ENCODE measurements around the gene TCF4.

TCF4 gene

GRCh38 chr18:55607773-55608172 is 19.8 kb upstream of the TCF4 start:
- Histone ChIP-seq H3K27ac (ENCODE audit: low read depth, low read length) (no peak overlapping the region), H3K27me3 (ENCODE audit: insufficient read depth, low read length) (no peaks in the 10 kb centered on the region), H2BK12ac (ENCODE audit: low read length) (no peak overlapping the region), H3K9me3 (ENCODE audit: insufficient read depth, low read depth, low read length) (no peaks in the 10 kb centered on the region), H3K4me2 (ENCODE audit: low read length) (no peak overlapping the region), H4K12ac (ENCODE audit: low read depth, low read length) (no peak overlapping the region), H3K9ac (ENCODE audit: low read length) (no peak overlapping the region), H3K18ac (ENCODE audit: low read length) (no peak overlapping the region), H4K91ac (ENCODE audit: low read depth, low read length) (no peak overlapping the region), H3K79me1 (ENCODE audit: low read length) (no peaks in the 10 kb centered on the region), H3K36me3 (ENCODE audit: control insufficient read depth in 1 of 2, insufficient read depth in 2 of 2, low read length in 2 of 2) (no peaks in the 10 kb centered on the region), H3K23ac (ENCODE audit: low read length) (no peak overlapping the region), H2BK5ac (ENCODE audit: low read depth, low read length, poor library complexity) (no peak overlapping the region), H2AK5ac (ENCODE audit: low read length) (no peak overlapping the region), H3K14ac (ENCODE audit: low read length) (no peak overlapping the region), H3K4ac (ENCODE audit: low read depth, low read length) (no peak overlapping the region), H3K79me2 (ENCODE audit: control insufficient read depth, insufficient read depth, low read length, poor library complexity) (no peaks in the 10 kb centered on the region), H2BK120ac (ENCODE audit: insufficient read depth, low read length, poor library complexity) (no peak overlapping the region), H2AFZ (ENCODE audit: insufficient read depth, low read length, poor library complexity) (no peak overlapping the region), H3K4me3 (ENCODE audit: low read depth, low read length) (no peak overlapping the region), H4K8ac (ENCODE audit: low read depth, low read length) (no peak overlapping the region), H3K4me1 (ENCODE audit: control insufficient read depth in 1 of 2, insufficient read depth in 2 of 2, low read length in 2 of 2) (no peaks in the 10 kb centered on the region)
- WGBS (ENCODE audit: extremely low coverage, insufficient coverage, insufficient read length), result no CpG with 5 or more reads among the region's 2 CpGs
- no peak for DNase-seq

GRCh38 chr18:55605733-55606338 is 17.8 kb upstream of the TCF4 start:
- Histone ChIP-seq H3K4me2 (ENCODE audit: low read length) (no peak overlapping the region), H3K4me1 (ENCODE audit: control insufficient read depth in 1 of 2, insufficient read depth in 2 of 2, low read length in 2 of 2) (no peaks in the 10 kb centered on the region), H3K27me3 (ENCODE audit: insufficient read depth, low read length) (no peaks in the 10 kb centered on the region), H3K36me3 (ENCODE audit: control insufficient read depth in 1 of 2, insufficient read depth in 2 of 2, low read length in 2 of 2) (no peaks in the 10 kb centered on the region), H2AK5ac (ENCODE audit: low read length) (no peak overlapping the region), H4K8ac (ENCODE audit: low read depth, low read length) (no peak overlapping the region), H2BK120ac (ENCODE audit: insufficient read depth, low read length, poor library complexity) (no peak overlapping the region), H3K79me1 (ENCODE audit: low read length) (no peaks in the 10 kb centered on the region), H3K9ac (ENCODE audit: low read length) (no peak overlapping the region), H3K9me3 (ENCODE audit: insufficient read depth, low read depth, low read length) (no peaks in the 10 kb centered on the region), H2BK12ac (ENCODE audit: low read length) (no peak overlapping the region), H4K91ac (ENCODE audit: low read depth, low read length) (no peak overlapping the region), H2AFZ (ENCODE audit: insufficient read depth, low read length, poor library complexity) (no peak overlapping the region), H3K27ac (ENCODE audit: low read depth, low read length) (no peak overlapping the region), H3K23ac (ENCODE audit: low read length) (no peak overlapping the region), H3K4ac (ENCODE audit: low read depth, low read length) (no peak overlapping the region), H4K12ac (ENCODE audit: low read depth, low read length) (no peak overlapping the region), H3K14ac (ENCODE audit: low read length) (no peak overlapping the region), H3K18ac (ENCODE audit: low read length) (no peak overlapping the region), H3K4me3 (ENCODE audit: low read depth, low read length) (no peak overlapping the region), H2BK5ac (ENCODE audit: low read depth, low read length, poor library complexity) (no peak overlapping the region), H3K79me2 (ENCODE audit: control insufficient read depth, insufficient read depth, low read length, poor library complexity) (no peaks in the 10 kb centered on the region)
- DNase-seq, result no peak
- WGBS (ENCODE audit: extremely low coverage, insufficient coverage, insufficient read length), result no CpG with 5 or more reads among the region's 7 CpGs

GRCh38 chr18:55603775-55604174 is 15.8 kb upstream of the TCF4 start:
- H3K18ac ChIP-seq (ENCODE audit: low read length), result no peak overlapping the region
- no peak overlapping the region for H2BK5ac ChIP-seq (ENCODE audit: low read depth, low read length, poor library complexity)
- no peaks in the 10 kb centered on the region for H3K79me1 ChIP-seq (ENCODE audit: low read length)
- WGBS (ENCODE audit: extremely low coverage, insufficient coverage, insufficient read length), result no CpG with 5 or more reads among the region's 5 CpGs
- no peak overlapping the region for H2AK5ac ChIP-seq (ENCODE audit: low read length)
- H3K9me3 ChIP-seq (ENCODE audit: insufficient read depth, low read depth, low read length), result no peaks in the 10 kb centered on the region
- H3K9ac ChIP-seq (ENCODE audit: low read length), result no peak overlapping the region
- H3K14ac ChIP-seq (ENCODE audit: low read length), result no peak overlapping the region
- no peaks in the 10 kb centered on the region for H3K4me1 ChIP-seq (ENCODE audit: control insufficient read depth in 1 of 2, insufficient read depth in 2 of 2, low read length in 2 of 2)
- H3K23ac ChIP-seq (ENCODE audit: low read length), result no peak overlapping the region
- H2AFZ ChIP-seq (ENCODE audit: insufficient read depth, low read length, poor library complexity), result no peak overlapping the region
- H3K27me3 ChIP-seq (ENCODE audit: insufficient read depth, low read length), result no peaks in the 10 kb centered on the region
- H4K12ac ChIP-seq (ENCODE audit: low read depth, low read length), result no peak overlapping the region
- H3K27ac ChIP-seq (ENCODE audit: low read depth, low read length), result no peak overlapping the region
- H3K4me2 ChIP-seq (ENCODE audit: low read length), result no peak overlapping the region
- H3K4ac ChIP-seq (ENCODE audit: low read depth, low read length), result no peak overlapping the region
- H2BK12ac ChIP-seq (ENCODE audit: low read length), result no peak overlapping the region
- H4K91ac ChIP-seq (ENCODE audit: low read depth, low read length), result no peak overlapping the region
- H2BK120ac ChIP-seq (ENCODE audit: insufficient read depth, low read length, poor library complexity), result no peak overlapping the region
- no peak overlapping the region for H3K4me3 ChIP-seq (ENCODE audit: low read depth, low read length)
- H3K79me2 ChIP-seq (ENCODE audit: control insufficient read depth, insufficient read depth, low read length, poor library complexity), result no peaks in the 10 kb centered on the region
- no peak for DNase-seq
- H3K36me3 ChIP-seq (ENCODE audit: control insufficient read depth in 1 of 2, insufficient read depth in 2 of 2, low read length in 2 of 2), result no peaks in the 10 kb centered on the region
- no peak overlapping the region for H4K8ac ChIP-seq (ENCODE audit: low read depth, low read length)

- H2AK5ac ChIP-seq (ENCODE audit: low read length), result no peak overlapping the region
- no peaks in the 10 kb centered on the region for H3K9me3 ChIP-seq (ENCODE audit: insufficient read depth, low read depth, low read length)
- no peak overlapping the region for H3K23ac ChIP-seq (ENCODE audit: low read length)
- H3K36me3 ChIP-seq (ENCODE audit: control insufficient read depth in 1 of 2, insufficient read depth in 2 of 2, low read length in 2 of 2), result no peaks in the 10 kb centered on the region
- H2AFZ ChIP-seq (ENCODE audit: insufficient read depth, low read length, poor library complexity), result no peak overlapping the region
- no peak overlapping the region for H3K9ac ChIP-seq (ENCODE audit: low read length)
- no peak overlapping the region for H3K27ac ChIP-seq (ENCODE audit: low read depth, low read length)
- H4K8ac ChIP-seq (ENCODE audit: low read depth, low read length), result no peak overlapping the region
- no peak overlapping the region for H4K12ac ChIP-seq (ENCODE audit: low read depth, low read length)
- H3K4me3 ChIP-seq (ENCODE audit: low read depth, low read length), result no peak overlapping the region
- no peak overlapping the region for H2BK5ac ChIP-seq (ENCODE audit: low read depth, low read length, poor library complexity)
- no peak overlapping the region for H3K14ac ChIP-seq (ENCODE audit: low read length)
- H3K27me3 ChIP-seq (ENCODE audit: insufficient read depth, low read length), result no peaks in the 10 kb centered on the region
- H3K4ac ChIP-seq (ENCODE audit: low read depth, low read length), result no peak overlapping the region
- H4K91ac ChIP-seq (ENCODE audit: low read depth, low read length), result no peak overlapping the region
- H3K18ac ChIP-seq (ENCODE audit: low read length), result no peak overlapping the region
- peaks cover 4% of the 10 kb centered on the region in 2 experiments for H3K4me1 ChIP-seq (ENCODE audit: control insufficient read depth in 1 of 2, insufficient read depth in 2 of 2, low read length in 2 of 2)
- peak in 1 of 2 donors; percentile 61 for DNase-seq
- no peak overlapping the region for H2BK12ac ChIP-seq (ENCODE audit: low read length)
- H3K4me2 ChIP-seq (ENCODE audit: low read length), result no peak overlapping the region
- H2BK120ac ChIP-seq (ENCODE audit: insufficient read depth, low read length, poor library complexity), result no peak overlapping the region
- no CpG with 5 or more reads among the region's 2 CpGs for WGBS (ENCODE audit: extremely low coverage, insufficient coverage, insufficient read length)
- H3K79me1 ChIP-seq (ENCODE audit: low read length), result peaks cover 6% of the 10 kb centered on the region
- H3K79me2 ChIP-seq (ENCODE audit: control insufficient read depth, insufficient read depth, low read length, poor library complexity), result peaks cover 5% of the 10 kb centered on the region
Measured at GRCh38 chr18:55593888-55594287, 5.9 kb upstream of the TCF4 start.

Data from trophoblast cell (in vitro differentiated cells and primary cell).